Left forelimb (tissue), 1 donor: ENCODE measurements around the gene KHDC4.
A peak's percentile ranks its signal among the peaks of the same experiment; 100 is the strongest.
"Not testable (repeated sequence)": the region's sequence is repeated elsewhere in the genome, so short reads cannot be mapped to it uniquely, and the experiment has no call there.

Source experiments
- DNase-seq: peaks from one replicate; pipeline ENCODE4 v3.0.0-alpha.2; 2018; ENCODE audit warnings: low spot score

Gene KHDC4

DNA sequence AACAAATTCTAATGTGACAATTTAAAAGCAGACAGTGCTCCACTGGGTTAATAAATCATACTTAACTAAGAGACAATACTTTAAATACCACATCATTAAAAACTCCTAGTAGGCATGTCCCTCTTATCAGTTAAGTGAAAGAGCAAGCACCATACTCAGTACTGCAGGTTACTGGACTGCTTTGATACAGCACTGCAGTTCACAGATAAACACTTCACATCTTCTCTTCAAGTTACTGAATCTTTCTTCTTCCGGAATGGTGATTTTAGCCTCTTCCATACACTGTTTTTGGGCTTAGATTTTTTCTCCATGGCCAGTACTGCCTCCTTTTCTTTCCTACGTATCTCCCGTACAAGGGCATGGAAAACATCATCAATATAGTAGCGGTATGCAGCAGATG, 34.1 kb downstream of the KHDC4 start:
- no peak for DNase-seq

- DNase-seq = no peak
Observed at GRCh38 chr1:155899683-155900082, 34.5 kb downstream of the KHDC4 start.

GRCh38 chr1:155898888-155899287, 35.3 kb downstream of the KHDC4 start:
- no peak for DNase-seq

DNA sequence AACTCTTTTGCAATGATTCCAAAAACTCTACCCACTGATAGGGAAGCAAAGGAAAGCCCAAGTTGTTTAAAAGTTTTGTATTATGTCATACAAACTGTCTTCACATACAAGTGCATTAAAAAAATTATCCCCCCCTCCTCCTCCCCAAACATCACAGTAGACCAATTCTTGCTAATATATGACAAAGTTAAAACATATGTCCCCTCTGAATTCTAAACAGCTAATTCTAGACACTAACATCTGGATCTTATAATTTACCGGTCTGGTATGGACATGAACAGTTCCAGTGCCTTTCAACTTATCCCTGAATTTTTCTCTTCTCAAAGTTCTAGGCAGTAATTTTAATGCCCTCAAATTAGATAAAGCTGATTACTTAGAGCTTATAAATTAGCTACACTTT, 36.5 kb downstream of the KHDC4 start:
- no peak for DNase-seq

- not testable (repeated sequence) for DNase-seq
Observed at GRCh38 chr1:155896476-155896875, 37.7 kb downstream of the KHDC4 start.

DNA sequence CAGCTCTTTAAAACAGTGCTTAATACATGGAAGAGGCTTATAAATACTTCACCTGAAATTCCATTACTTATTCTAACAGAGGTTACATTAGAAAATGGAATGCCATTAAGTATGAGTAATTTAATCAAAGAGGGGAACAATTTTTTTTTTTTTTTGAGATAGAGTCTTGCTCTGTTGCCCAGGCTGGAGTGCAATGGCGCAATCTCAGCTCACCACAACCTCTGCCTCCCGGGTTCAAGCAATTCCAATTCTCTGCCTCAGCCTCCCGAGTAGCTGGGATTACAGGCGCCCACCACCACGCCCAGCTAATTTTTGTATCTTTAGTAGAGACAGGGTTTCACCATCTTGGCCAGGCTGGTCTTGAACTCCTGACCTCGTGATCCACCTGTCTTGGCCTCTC, 38.6 kb downstream of the KHDC4 start:
- DNase-seq = not testable (repeated sequence)

- DNase-seq = no peak
Observed at GRCh38 chr1:155893389-155894142, 40.6 kb downstream of the KHDC4 start.

- DNase-seq = no peak
Observed at GRCh38 chr1:155892796-155893195, 41.4 kb downstream of the KHDC4 start.

- DNase-seq = no peak
Observed at GRCh38 chr1:155890251-155890650, 44.0 kb downstream of the KHDC4 start.

- no peak for DNase-seq
Observed at GRCh38 chr1:155889566-155889965, 44.6 kb downstream of the KHDC4 start.

DNA sequence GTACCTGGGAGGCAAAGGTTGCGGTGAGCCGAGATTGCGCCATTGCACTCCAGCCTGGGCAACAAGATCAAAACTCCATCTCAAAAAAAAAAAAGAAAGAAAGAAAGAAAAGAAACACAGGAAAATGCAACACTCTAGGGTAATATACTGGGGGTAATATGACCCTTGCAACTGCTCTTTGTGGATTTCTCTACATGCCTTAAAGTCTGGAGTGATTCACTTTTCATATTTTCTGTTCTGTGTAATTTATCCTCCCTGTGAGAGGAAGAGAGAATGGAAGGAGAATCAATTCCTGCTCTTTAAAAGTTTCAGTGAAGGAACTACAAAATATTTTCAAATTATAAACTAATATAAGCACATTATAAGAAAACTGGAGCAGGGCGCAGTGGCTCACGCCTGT, 45.7 kb downstream of the KHDC4 start:
- DNase-seq = no peak

DNA sequence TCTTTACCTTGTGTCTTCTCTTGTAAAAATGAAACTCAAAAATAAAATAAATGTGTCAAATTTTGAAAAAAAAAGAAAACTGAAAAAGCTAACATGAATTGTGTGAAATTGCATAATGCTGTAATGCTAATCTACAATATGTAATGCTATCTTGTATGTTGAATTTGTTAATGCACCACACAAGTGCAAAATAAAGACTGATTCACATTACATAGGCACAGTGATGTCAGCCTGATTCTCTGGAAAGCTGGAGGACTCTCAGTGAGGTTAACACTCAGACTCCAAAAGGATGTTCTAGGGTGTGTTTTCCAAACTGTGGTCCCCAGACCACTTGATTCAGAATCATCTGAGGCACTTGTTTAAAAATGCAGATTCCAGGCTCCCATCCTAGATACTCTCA, 49.2 kb downstream of the KHDC4 start:
- no peak for DNase-seq

- DNase-seq = no peak
Observed at GRCh38 chr1:155884031-155884960, 49.9 kb downstream of the KHDC4 start.

DNA sequence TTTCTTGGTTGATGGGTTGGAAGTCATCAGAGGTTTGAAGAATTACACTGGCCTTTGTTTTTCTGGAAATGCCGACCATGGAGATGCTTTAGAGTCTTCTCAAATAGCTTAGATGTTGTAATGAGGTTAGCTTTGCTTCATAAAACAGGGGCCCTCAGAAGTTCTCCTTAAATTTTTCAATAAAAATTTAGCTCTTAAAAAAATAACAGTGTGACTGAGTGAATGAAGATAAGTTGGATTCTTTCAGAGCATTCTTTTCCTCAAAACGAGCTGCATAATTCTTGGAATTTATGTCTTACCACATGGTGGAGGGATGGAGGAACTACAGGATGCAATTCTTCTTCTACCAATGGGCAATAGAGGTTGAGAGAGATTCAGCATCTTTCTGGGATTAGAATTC, 51.4 kb downstream of the KHDC4 start:
- no peak for DNase-seq

DNA sequence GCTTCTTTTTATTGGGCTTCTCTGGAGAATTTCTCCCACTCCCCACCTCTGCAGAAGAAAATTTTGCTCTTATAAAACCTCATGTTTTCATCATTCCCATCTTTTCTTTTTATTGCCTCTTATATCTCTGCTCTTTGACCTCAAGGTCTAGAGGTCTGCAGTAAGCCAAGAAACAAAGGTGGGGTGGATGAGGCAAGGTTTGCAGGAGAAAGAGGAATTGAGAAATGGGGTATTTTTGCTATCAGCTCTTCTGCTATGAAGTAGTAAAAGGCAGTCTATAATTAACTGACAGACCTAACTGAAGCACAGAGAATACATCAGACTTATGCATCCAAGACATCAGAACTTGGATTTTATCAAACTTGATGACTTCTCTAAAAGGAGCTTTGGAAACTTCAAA, 52.0 kb downstream of the KHDC4 start:
- DNase-seq = no peak

- DNase-seq = no peak
Observed at GRCh38 chr1:155880950-155881349, 53.3 kb downstream of the KHDC4 start.

DNA sequence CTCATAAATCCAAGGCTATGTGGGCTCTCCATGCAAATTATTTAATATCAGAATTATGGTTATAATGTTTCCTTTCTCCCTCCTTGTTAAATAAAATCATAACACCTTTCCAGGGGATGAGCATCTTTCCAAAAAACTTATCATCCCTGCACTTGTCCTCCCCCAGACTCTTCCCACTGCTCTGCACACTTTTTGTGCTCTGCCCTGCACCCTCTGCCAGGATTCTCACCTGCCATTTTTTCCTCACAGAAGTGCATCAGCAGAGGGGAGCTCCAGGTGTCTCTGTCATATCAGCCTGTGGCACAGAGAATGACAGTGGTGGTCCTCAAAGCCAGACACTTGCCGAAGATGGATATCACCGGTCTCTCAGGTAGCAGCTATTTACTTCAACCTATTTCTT, 54.0 kb downstream of the KHDC4 start:
- DNase-seq = no peak

DNA sequence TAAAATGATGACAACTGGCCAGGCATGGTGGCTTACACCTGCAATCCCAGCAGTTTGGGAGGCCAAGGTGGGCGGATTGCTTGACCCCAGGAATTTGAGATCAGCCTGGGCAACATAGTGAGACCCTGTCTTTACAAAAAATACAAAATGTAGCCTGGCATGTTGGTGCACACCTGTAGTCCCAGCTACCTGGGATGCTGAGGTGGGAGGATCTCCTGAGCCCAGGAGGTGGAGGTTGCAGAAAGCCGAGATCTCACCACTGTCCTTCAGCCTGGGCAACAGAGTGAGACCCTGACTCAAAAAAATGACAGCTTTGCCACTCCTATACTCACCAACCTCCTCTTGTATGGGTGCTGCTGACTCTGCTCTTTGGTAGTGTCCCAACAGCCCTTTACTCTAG, 56.3 kb downstream of the KHDC4 start:
- no peak for DNase-seq

DNA sequence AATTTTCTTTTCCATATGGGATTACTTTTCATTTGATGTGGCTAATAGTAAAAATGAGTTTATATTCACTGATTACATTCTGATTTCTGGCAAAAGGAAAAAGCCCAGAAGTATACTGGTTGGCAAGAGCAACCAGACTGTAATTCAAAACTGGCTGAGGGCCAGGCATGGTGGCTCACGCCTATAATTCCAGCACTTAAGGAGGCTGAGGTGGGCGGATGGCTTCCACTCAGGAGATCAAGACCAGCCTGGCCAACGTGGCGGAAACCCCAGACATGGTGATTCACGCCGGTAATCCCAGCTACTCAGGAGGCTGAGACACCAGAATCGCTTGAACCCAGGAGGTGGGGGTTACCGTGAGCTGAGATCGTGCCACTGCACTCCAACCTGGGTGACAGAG, 60.4 kb downstream of the KHDC4 start:
- no peak for DNase-seq

- DNase-seq = no peak
Observed at GRCh38 chr1:155872527-155872926, 61.7 kb downstream of the KHDC4 start.

DNA sequence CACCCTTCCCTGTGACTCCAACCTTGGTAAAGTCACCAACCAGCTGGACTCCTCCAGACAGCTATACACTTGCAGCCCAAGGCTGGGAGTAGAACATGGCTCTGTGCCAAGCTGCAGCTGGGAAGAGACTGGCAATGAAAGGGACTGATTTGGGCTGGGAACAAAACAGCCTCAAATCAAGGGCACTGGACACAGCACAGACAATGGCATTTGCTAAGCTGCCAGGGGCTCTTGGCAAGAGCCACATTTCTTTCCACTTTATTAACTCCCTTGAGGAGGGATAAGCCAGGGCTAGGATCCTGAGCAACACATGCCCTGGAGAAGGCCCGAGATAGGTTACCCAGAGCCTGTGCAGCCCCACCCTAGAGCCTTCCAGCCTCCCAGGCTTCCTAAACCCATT, 62.8 kb downstream of the KHDC4 start:
- peak; percentile 69 for DNase-seq

GRCh38 chr1:155867766-155868165, 66.4 kb downstream of the KHDC4 start:
- DNase-seq = no peak

- DNase-seq = no peak
Observed at GRCh38 chr1:155864393-155864792, 69.8 kb downstream of the KHDC4 start.
